C4-2B (cell line): Measurements from ENCODE around the gene PSMC5.

Experiments
- CTCF ChIP-seq: fragments of 450-650 bp; conservative IDR thresholded peaks from 2 replicates; pipeline ENCODE4 v1.5.1; 2017; ENCODE audit warnings: mild to moderate bottlenecking
- ZFX ChIP-seq: fragments of 450-650 bp; IDR thresholded peaks from 2 replicates; pipeline ENCODE4 v1.6.1; 2017

GRCh38 chr17:63792055-63792729 lies 35.0 kb upstream of the PSMC5 start:
- TF ChIP-seq CTCF (no peak), ZFX (no peak)
